ENCODE results near the gene GCN1. TPM values are rescaled to one million over a fixed set of nuclear protein-coding genes. Genes with fewer than 3 reads are reported as not detected.

The GCN1 gene
- total RNA-seq, 1 donor from 2014 or later = 36.0 TPM

DNA sequence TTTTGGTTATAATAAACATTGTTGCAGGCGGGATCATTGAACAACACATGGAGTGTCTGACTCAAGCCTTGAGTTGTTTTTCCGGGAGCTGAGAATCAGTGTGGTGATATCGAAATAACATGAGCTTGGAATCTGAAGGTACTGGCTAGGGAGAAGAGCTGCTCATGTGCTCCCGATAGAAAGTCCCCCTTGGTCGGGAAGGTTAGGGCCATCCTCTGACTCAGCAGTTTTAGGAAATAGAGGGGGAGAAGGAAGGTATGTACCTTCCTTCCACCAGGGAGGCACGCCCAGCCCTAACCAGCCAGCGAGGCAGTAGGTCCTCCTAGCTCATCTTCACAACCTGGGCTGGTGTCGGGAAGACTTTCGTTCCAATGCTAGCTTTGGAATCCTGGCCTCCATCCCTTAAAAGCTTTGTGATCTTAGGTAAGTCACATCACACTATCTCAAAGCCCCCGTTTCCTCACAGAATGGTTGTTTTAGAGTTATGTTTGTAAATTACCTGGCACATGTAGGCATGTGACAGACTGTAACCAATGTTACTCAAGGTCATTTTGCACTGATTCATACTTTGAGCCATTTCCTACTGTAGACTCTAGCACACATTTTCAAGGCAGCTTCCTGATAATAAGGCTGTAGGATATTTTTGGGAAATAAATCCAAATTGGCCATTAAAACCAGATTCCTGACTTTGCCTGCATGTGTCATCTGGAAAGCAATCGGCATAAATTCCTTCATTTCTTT, 76.0 kb downstream of the GCN1 start:
- no peak for DNase-seq
- H3K27ac ChIP-seq (replicated peaks) = peak overlapping the region; percentile 97
- H3K9me3 ChIP-seq (replicated peaks) = no peaks in the 10 kb centered on the region
- H3K4me1 ChIP-seq = peaks cover 50% of the 10 kb centered on the region
- peaks cover 8% of the 10 kb centered on the region for H3K36me3 ChIP-seq
- TF ChIP-seq CTCF (IDR thresholded peaks at IDR 0.05; ENCODE audit: borderline replicate concordance) = no peak
- H3K27me3 ChIP-seq (ENCODE audit: low read depth) = no peaks in the 10 kb centered on the region
- H3K4me3 ChIP-seq = peak overlapping the region; percentile 73
- intact Hi-C loops (cut with micrococcal nuclease) = no loop called here

GRCh38 chr12:120117961-120118320, 76.6 kb downstream of the GCN1 start:
- peak overlapping the region; percentile 97 for H3K27ac ChIP-seq (replicated peaks)

GRCh38 chr12:120116792-120117651, 77.5 kb downstream of the GCN1 start:
- peak; percentile 95 for DNase-seq
- Histone ChIP-seq H3K36me3 (peaks cover 8% of the 10 kb centered on the region), H3K4me3 (peak overlapping the region; percentile 73), H3K27ac (replicated peaks) (peak overlapping the region; percentile 97), H3K4me1 (peaks cover 59% of the 10 kb centered on the region), H3K27me3 (ENCODE audit: low read depth) (no peaks in the 10 kb centered on the region), H3K9me3 (replicated peaks) (no peaks in the 10 kb centered on the region)
- TF ChIP-seq CTCF (IDR thresholded peaks at IDR 0.05; ENCODE audit: borderline replicate concordance) = no peak
- intact Hi-C loops (cut with micrococcal nuclease) = no loop called here

More at GRCh38 chr12:120117961-120118320, 76.6 kb downstream of the GCN1 start:
- H3K9me3 ChIP-seq (replicated peaks) = no peaks in the 10 kb centered on the region
- no peak for DNase-seq
- H3K36me3 ChIP-seq = peaks cover 8% of the 10 kb centered on the region
- peaks cover 50% of the 10 kb centered on the region for H3K4me1 ChIP-seq
- no peak for TF ChIP-seq CTCF (IDR thresholded peaks at IDR 0.05; ENCODE audit: borderline replicate concordance)
- H3K4me3 ChIP-seq = peak overlapping the region; percentile 73
- intact Hi-C loops (cut with micrococcal nuclease) = no loop called here
- no peaks in the 10 kb centered on the region for H3K27me3 ChIP-seq (ENCODE audit: low read depth)

DNA sequence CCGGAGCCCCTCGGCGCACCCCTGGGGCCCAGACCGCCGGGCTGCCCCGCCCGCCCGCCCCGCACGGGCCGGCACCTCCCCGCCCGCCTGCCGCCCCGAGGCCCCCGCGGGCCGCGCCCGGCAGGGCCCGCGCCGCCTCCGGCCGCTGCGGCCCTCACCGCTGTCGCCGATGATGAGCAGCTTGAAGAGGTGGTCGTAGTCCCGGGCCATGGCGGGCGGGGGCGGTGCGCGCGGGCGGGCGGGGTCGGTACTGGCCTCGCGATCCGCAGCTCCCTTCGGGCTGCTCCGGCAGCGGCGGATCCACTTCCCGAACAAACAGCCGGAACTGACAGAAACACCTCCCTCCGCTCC, 78.1 kb downstream of the GCN1 start, which contains the start of gene RAB35:
TSS of gene RAB35 (minus strand) at position 313 of the 351 bp plus-strand sequence. CDS start at position 210, 103 bp downstream.
- Histone ChIP-seq H3K27ac (replicated peaks) (peak within 1 kb of the TSS; percentile 97), H3K4me1 (peaks cover 65% of the 10 kb centered on the region)

More for the DNA sequence above, 78.1 kb downstream of the GCN1 start, which contains the start of gene RAB35:
- Histone ChIP-seq H3K27me3 (ENCODE audit: low read depth) (no peaks in the 10 kb centered on the region), H3K9me3 (replicated peaks) (no peaks in the 10 kb centered on the region), H3K4me3 (peak within 1 kb of the TSS; percentile 73), H3K36me3 (peaks cover 8% of the 10 kb centered on the region)
- no peak for DNase-seq
- no peak for TF ChIP-seq CTCF (IDR thresholded peaks at IDR 0.05; ENCODE audit: borderline replicate concordance)
- intact Hi-C loops (cut with micrococcal nuclease) = no loop called here
